ENCODE measurements around the gene ABCB1.

The ABCB1 gene

GRCh38 chr7:87497482-87497881, 103.2 kb downstream of the ABCB1 start:
- Histone ChIP-seq H3K4me3 (replicated peaks; ENCODE audit: low read depth, low read length) (no peak overlapping the region), H3K27me3 (replicated peaks; ENCODE audit: control insufficient read depth, insufficient read depth, low read length) (no peaks in the 10 kb centered on the region), H3K36me3 (ENCODE audit: control insufficient read depth, insufficient read depth, low read length) (no peaks in the 10 kb centered on the region)
- TF ChIP-seq, protein P1, sequence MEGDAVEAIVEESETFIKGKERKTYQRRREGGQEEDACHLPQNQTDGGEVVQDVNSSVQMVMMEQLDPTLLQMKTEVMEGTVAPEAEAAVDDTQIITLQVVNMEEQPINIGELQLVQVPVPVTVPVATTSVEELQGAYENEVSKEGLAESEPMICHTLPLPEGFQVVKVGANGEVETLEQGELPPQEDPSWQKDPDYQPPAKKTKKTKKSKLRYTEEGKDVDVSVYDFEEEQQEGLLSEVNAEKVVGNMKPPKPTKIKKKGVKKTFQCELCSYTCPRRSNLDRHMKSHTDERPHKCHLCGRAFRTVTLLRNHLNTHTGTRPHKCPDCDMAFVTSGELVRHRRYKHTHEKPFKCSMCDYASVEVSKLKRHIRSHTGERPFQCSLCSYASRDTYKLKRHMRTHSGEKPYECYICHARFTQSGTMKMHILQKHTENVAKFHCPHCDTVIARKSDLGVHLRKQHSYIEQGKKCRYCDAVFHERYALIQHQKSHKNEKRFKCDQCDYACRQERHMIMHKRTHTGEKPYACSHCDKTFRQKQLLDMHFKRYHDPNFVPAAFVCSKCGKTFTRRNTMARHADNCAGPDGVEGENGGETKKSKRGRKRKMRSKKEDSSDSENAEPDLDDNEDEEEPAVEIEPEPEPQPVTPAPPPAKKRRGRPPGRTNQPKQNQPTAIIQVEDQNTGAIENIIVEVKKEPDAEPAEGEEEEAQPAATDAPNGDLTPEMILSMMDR (IDR thresholded peaks at IDR 0.05; ENCODE audit: insufficient read depth, low read length, poor library complexity, severe bottlenecking): no peak
- no peak for DNase-seq (ENCODE audit: extremely low read depth, insufficient read length)

DNA sequence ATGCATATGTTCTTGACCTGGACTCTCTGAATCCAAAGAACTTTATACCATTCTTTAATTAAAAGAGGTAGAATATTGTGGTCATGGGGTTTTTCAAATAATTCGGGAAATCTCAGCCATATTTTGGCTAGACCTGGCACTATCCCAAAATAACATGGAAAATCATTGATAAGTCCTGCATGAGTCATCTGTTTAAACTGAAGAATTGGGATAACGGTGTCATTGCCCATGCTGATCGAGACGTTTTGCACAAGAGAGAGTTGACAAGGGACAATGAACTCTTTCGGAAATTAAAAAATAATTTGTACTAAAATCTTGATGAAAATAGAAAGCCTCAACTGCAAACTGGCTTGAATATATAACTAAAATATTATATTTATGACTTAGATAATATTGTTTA, 105.3 kb downstream of the ABCB1 start:
- DNase-seq (ENCODE audit: extremely low read depth, insufficient read length): no peak
- H3K27me3 ChIP-seq (replicated peaks; ENCODE audit: control insufficient read depth, insufficient read depth, low read length): no peaks in the 10 kb centered on the region
- no peaks in the 10 kb centered on the region for H3K36me3 ChIP-seq (ENCODE audit: control insufficient read depth, insufficient read depth, low read length)
- H3K4me3 ChIP-seq (replicated peaks; ENCODE audit: low read depth, low read length): no peak overlapping the region
- TF ChIP-seq, protein P1 (IDR thresholded peaks at IDR 0.05; ENCODE audit: insufficient read depth, low read length, poor library complexity, severe bottlenecking): no peak

- H3K27me3 ChIP-seq (replicated peaks; ENCODE audit: control insufficient read depth, insufficient read depth, low read length): no peaks in the 10 kb centered on the region
- no peak for DNase-seq (ENCODE audit: extremely low read depth, insufficient read length)
- H3K4me3 ChIP-seq (replicated peaks; ENCODE audit: low read depth, low read length): no peak overlapping the region
- TF ChIP-seq, protein P1 (IDR thresholded peaks at IDR 0.05; ENCODE audit: insufficient read depth, low read length, poor library complexity, severe bottlenecking): no peak
- H3K36me3 ChIP-seq (ENCODE audit: control insufficient read depth, insufficient read depth, low read length): no peaks in the 10 kb centered on the region
Measured at GRCh38 chr7:87494454-87494853, 106.2 kb downstream of the ABCB1 start.

GRCh38 chr7:87483131-87483530, 117.6 kb downstream of the ABCB1 start:
- no peak for DNase-seq (ENCODE audit: extremely low read depth, insufficient read length)
- no peaks in the 10 kb centered on the region for H3K36me3 ChIP-seq (ENCODE audit: control insufficient read depth, insufficient read depth, low read length)
- TF ChIP-seq, protein P1 (IDR thresholded peaks at IDR 0.05; ENCODE audit: insufficient read depth, low read length, poor library complexity, severe bottlenecking): no peak
- H3K4me3 ChIP-seq (replicated peaks; ENCODE audit: low read depth, low read length): no peak overlapping the region
- H3K27me3 ChIP-seq (replicated peaks; ENCODE audit: control insufficient read depth, insufficient read depth, low read length): no peaks in the 10 kb centered on the region

GRCh38 chr7:87482115-87482514, 118.6 kb downstream of the ABCB1 start:
- Histone ChIP-seq H3K27me3 (replicated peaks; ENCODE audit: control insufficient read depth, insufficient read depth, low read length) (no peaks in the 10 kb centered on the region), H3K36me3 (ENCODE audit: control insufficient read depth, insufficient read depth, low read length) (no peaks in the 10 kb centered on the region), H3K4me3 (replicated peaks; ENCODE audit: low read depth, low read length) (no peak overlapping the region)
- TF ChIP-seq, protein P1 (IDR thresholded peaks at IDR 0.05; ENCODE audit: insufficient read depth, low read length, poor library complexity, severe bottlenecking): no peak
- DNase-seq (ENCODE audit: extremely low read depth, insufficient read length): no peak

- H3K27me3 ChIP-seq (replicated peaks; ENCODE audit: control insufficient read depth, insufficient read depth, low read length): no peaks in the 10 kb centered on the region
- no peak overlapping the region for H3K4me3 ChIP-seq (replicated peaks; ENCODE audit: low read depth, low read length)
- TF ChIP-seq, protein P1 (IDR thresholded peaks at IDR 0.05; ENCODE audit: insufficient read depth, low read length, poor library complexity, severe bottlenecking): no peak
- DNase-seq (ENCODE audit: extremely low read depth, insufficient read length): no peak
- no peaks in the 10 kb centered on the region for H3K36me3 ChIP-seq (ENCODE audit: control insufficient read depth, insufficient read depth, low read length)
Measured at GRCh38 chr7:87480386-87480785, 120.3 kb downstream of the ABCB1 start.
